ENCODE results near the gene OIP5. TPM values are rescaled to one million over a fixed set of nuclear protein-coding genes. Genes with fewer than 3 reads are reported as not detected.

OIP5 gene
- total RNA-seq, 1 experiment from 2014 or later: 42.4 TPM

DNA sequence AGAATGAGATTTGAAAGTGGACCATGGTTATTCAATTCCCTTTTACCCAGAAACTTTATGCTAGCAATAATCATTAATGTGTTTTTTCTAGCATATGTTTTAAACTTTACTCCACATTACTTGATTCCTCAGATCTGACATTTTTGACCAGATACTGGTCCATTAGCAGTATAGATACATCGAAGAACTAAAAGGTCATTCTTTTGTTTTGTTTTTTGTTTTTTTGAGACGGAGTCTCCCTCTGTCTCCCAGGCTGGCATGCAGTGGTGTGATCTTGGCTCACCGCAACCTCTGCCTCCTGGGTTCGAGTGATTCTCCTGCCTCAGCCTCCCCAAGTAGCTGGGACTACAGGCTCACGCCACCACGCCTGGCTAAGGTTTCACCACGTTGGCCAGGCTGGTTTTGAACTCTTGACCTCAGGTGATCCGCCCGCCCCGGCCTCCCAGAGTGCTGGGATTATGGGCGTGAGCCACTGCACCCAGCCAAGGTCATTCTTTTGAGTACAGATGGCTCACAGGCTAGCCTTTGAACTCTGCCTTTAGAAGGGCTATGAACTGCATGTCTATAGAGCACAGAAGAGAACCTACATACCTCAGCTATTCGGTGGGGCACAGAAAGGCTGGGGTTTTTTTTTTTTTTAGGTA lies 72.7 kb downstream of the OIP5 start:
- no peak for DNase-seq (ENCODE audit: low spot score)

Other genes with a start within 250 kb of the OIP5 start
- gene INO80, start 216.3 kb downstream of the OIP5 start, total RNA-seq (2014; rRNA removed; shearing (Covaris generic)): 11.4 and 17.3 TPM in 2 replicates
- 0.12 TPM in 1 of 2 replicates, not detected in the other for gene EXD1, start 101.8 kb downstream of the OIP5 start, total RNA-seq (2014; rRNA removed; shearing (Covaris generic))
- gene CHP1, start 101.3 kb downstream of the OIP5 start, total RNA-seq (2014; rRNA removed; shearing (Covaris generic)): 71.6 and 134 TPM in 2 replicates
- gene NUSAP1, start 290 bp upstream of the OIP5 start, total RNA-seq (2014; rRNA removed; shearing (Covaris generic)): 155 and 195 TPM in 2 replicates
- 34.9 and 41.0 TPM in 2 replicates for gene NDUFAF1, start 69.9 kb upstream of the OIP5 start, total RNA-seq (2014; rRNA removed; shearing (Covaris generic))
- gene RTF1, start 84.5 kb upstream of the OIP5 start, total RNA-seq (2014; rRNA removed; shearing (Covaris generic)): 9.4 and 15.1 TPM in 2 replicates
- 1.1 and 4.1 TPM in 2 replicates for gene ITPKA, start 161.3 kb upstream of the OIP5 start, total RNA-seq (2014; rRNA removed; shearing (Covaris generic))
- 0.21 and 0.37 TPM in 2 replicates for gene LTK, start 181.2 kb upstream of the OIP5 start, total RNA-seq (2014; rRNA removed; shearing (Covaris generic))
- gene RPAP1, start 211.7 kb upstream of the OIP5 start, total RNA-seq (2014; rRNA removed; shearing (Covaris generic)): 14.4 TPM in 2 replicates
- gene TYRO3, start 226.6 kb upstream of the OIP5 start, total RNA-seq (2014; rRNA removed; shearing (Covaris generic)): 8.4 and 18.8 TPM in 2 replicates

Measured in H4 (cell line).